AG04449 (cell line): Measurements from ENCODE around the gene NEBL.

ENCODE experiments used
- CTCF ChIA-PET: fragments of 350-600 bp; formaldehyde crosslinking; extraction: SDS; loops from one replicate; lab custom pipeline; 2021; ENCODE audit warnings: antibody characterized with exemption; lab: Yijun Ruan, JAX
- POLR2A ChIA-PET: fragments of 400-600, 350-600 bp; formaldehyde crosslinking; extraction: SDS; loops from one replicate; lab custom pipeline; 2020; ENCODE audit warnings: antibody characterized with exemption, inconsistent platforms; lab: Yijun Ruan, JAX
- DNase-seq: peaks from one replicate; pipeline ENCODE4 v3.0.0-alpha.2; 2010; ENCODE audit warnings: low read depth, low spot score
- H3K4me3 ChIP-seq: 2 replicates; pipeline ENCODE4 v1.5.1; 2011; ENCODE audit warnings: low read depth, mild to moderate bottlenecking, control low read depth, low read length
- CTCF ChIP-seq: IDR thresholded peaks from one replicate; pipeline ENCODE4 v1.5.1; 2011; ENCODE audit warnings: mild to moderate bottlenecking, moderate library complexity, low read length, control low read depth, inconsistent platforms; ENCODE audit not compliant: insufficient read depth; ENCODE audit errors: missing control alignments

Gene NEBL

GRCh38 chr10:20935301-20935700 lies 38.2 kb upstream of the NEBL start:
- H3K4me3 ChIP-seq = no peak overlapping the region
- TF ChIP-seq CTCF = no peak
- CTCF ChIA-PET = no interaction called here
- POLR2A ChIA-PET = no interaction called here
- no peak for DNase-seq

- no peak for TF ChIP-seq CTCF
- POLR2A ChIA-PET = no interaction called here
- CTCF ChIA-PET = no interaction called here
- no peak for DNase-seq
- H3K4me3 ChIP-seq = no peak overlapping the region
These were observed 36.6 kb upstream of the NEBL start for GRCh38 chr10:20933705-20934104.

- POLR2A ChIA-PET = no interaction called here
- CTCF ChIA-PET = no interaction called here
- no peak for DNase-seq
- no peak overlapping the region for H3K4me3 ChIP-seq
- TF ChIP-seq CTCF = no peak
These were observed 35.6 kb upstream of the NEBL start for GRCh38 chr10:20932606-20933126.

- ChIA-PET POLR2A (no interaction called here), CTCF (no interaction called here)
- DNase-seq = no peak
- no peak overlapping the region for H3K4me3 ChIP-seq
- no peak for TF ChIP-seq CTCF
These were observed 34.2 kb upstream of the NEBL start for GRCh38 chr10:20931156-20931795.

GRCh38 chr10:20927456-20927855 lies 30.3 kb upstream of the NEBL start:
- H3K4me3 ChIP-seq = no peak overlapping the region
- ChIA-PET POLR2A (no interaction called here), CTCF (no interaction called here)
- no peak for DNase-seq
- no peak for TF ChIP-seq CTCF

- H3K4me3 ChIP-seq = no peak overlapping the region
- CTCF ChIA-PET = no interaction called here
- no peak for TF ChIP-seq CTCF
- DNase-seq = no peak
- POLR2A ChIA-PET = no interaction called here
These were observed 25.3 kb upstream of the NEBL start for GRCh38 chr10:20922451-20922850.
